OCI-LY3 (cell line): ENCODE data around the gene SEMA3C.

Experiments used
- H2AFZ ChIP-seq: fragments of 200-600, 300-600 bp; shearing (Covaris generic); 2 replicates; pipeline ENCODE4 v1.6.0; 2014; ENCODE audit warnings: antibody characterized with exemption, low read depth, low read length
- H3K27ac ChIP-seq: fragments of 200-600, 300-600 bp; sonication (generic); 2 replicates; pipeline ENCODE4 v1.5.1; 2014; ENCODE audit warnings: mild to moderate bottlenecking, low read length, moderate library complexity, mixed read lengths
- H3K27me3 ChIP-seq: fragments of 200-600, 300-600 bp; sonication (generic); 2 replicates; pipeline ENCODE4 v1.6.1; 2014; ENCODE audit warnings: low read depth, low read length, mixed read lengths
- H3K36me3 ChIP-seq: fragments of 200-600, 300-600 bp; sonication (generic); replicated peaks from 2 replicates; pipeline ENCODE3; 2014; ENCODE audit warnings: low read depth, low read length, mixed read lengths
- H3K4me1 ChIP-seq: fragments of 300-600, 200-600 bp; sonication (generic); 2 replicates; pipeline ENCODE4 v1.6.1; 2014; ENCODE audit warnings: low read length, mixed read lengths
- H3K4me2 ChIP-seq: fragments of 200-600, 300-600 bp; sonication (generic); 2 replicates; pipeline ENCODE4 v1.6.1; 2014; ENCODE audit warnings: low read length, mixed read lengths
- H3K4me3 ChIP-seq: fragments of 300-600, 200-600 bp; sonication (generic); 2 replicates; pipeline ENCODE4 v1.5.1; 2014; ENCODE audit warnings: antibody characterized with exemption, mild to moderate bottlenecking, low read length, moderate library complexity
- H3K79me2 ChIP-seq: fragments of 300-600, 200-600 bp; shearing (Covaris generic); 2 replicates; pipeline ENCODE4 v1.6.1; 2014; ENCODE audit warnings: mild to moderate bottlenecking, low read length, mixed read lengths
- H3K9ac ChIP-seq: fragments of 300-600, 200-600 bp; shearing (Covaris generic); 2 replicates; pipeline ENCODE4 v1.6.0; 2014; ENCODE audit warnings: mild to moderate bottlenecking, low read length, moderate library complexity
- H3K9me3 ChIP-seq: fragments of 200-600, 300-600 bp; shearing (Covaris generic); 2 replicates; pipeline ENCODE4 v1.6.1; 2014; ENCODE audit warnings: low read length, mixed read lengths; ENCODE audit not compliant: insufficient read depth
- H4K20me1 ChIP-seq: fragments of 200-600, 300-600 bp; sonication (generic); 2 replicates; pipeline ENCODE4 v1.6.1; 2016; ENCODE audit warnings: low read length, mixed read lengths; ENCODE audit not compliant: insufficient read depth
- CTCF ChIP-seq: fragments of 200-600, 300-600 bp; sonication (generic); IDR thresholded peaks from 2 replicates; pipeline ENCODE4 v1.5.1; 2014; ENCODE audit warnings: antibody characterized with exemption, low read length, low read depth
- EZH2phosphoT487 ChIP-seq: fragments of 200-600 bp; shearing (Covaris generic); IDR thresholded peaks from 2 replicates; pipeline ENCODE4 v1.6.1; 2018; ENCODE audit warnings: antibody characterized with exemption, mixed run types, low read depth

The SEMA3C gene

GRCh38 chr7:80843018-80843677 is 75.7 kb downstream of the SEMA3C start:
- H3K4me3 ChIP-seq, result no peak overlapping the region
- no peak for TF ChIP-seq CTCF
- TF ChIP-seq EZH2phosphoT487, result no peak
- H3K79me2 ChIP-seq, result no peaks in the 10 kb centered on the region
- peaks cover 29% of the 10 kb centered on the region for H3K4me1 ChIP-seq
- H2AFZ ChIP-seq, result no peak overlapping the region
- H3K27me3 ChIP-seq, result no peaks in the 10 kb centered on the region
- no peaks in the 10 kb centered on the region for H4K20me1 ChIP-seq
- no peak overlapping the region for H3K27ac ChIP-seq
- no peaks in the 10 kb centered on the region for H3K9me3 ChIP-seq
- H3K4me2 ChIP-seq, result peak overlapping the region; percentile 42
- no peak overlapping the region for H3K9ac ChIP-seq
- H3K36me3 ChIP-seq, result no peaks in the 10 kb centered on the region

- Histone ChIP-seq H3K27me3 (no peaks in the 10 kb centered on the region), H3K4me2 (peak overlapping the region; percentile 42), H3K4me3 (peak overlapping the region; percentile 17; the same call in 1 of the 2 replicates), H4K20me1 (no peaks in the 10 kb centered on the region), H3K9me3 (no peaks in the 10 kb centered on the region), H3K27ac (peak overlapping the region; percentile 2; the same call in 1 of the 2 replicates), H3K4me1 (peaks cover 29% of the 10 kb centered on the region), H3K36me3 (no peaks in the 10 kb centered on the region), H3K79me2 (no peaks in the 10 kb centered on the region), H2AFZ (no peak overlapping the region), H3K9ac (no peak overlapping the region)
- no peak for TF ChIP-seq EZH2phosphoT487
- TF ChIP-seq CTCF, result no peak
Measured at GRCh38 chr7:80842022-80842790, 76.6 kb downstream of the SEMA3C start.

- H3K4me1 ChIP-seq, result peaks cover 29% of the 10 kb centered on the region
- H3K27ac ChIP-seq, result no peak overlapping the region
- no peaks in the 10 kb centered on the region for H4K20me1 ChIP-seq
- TF ChIP-seq CTCF, result no peak
- TF ChIP-seq EZH2phosphoT487, result no peak
- no peak overlapping the region for H3K4me3 ChIP-seq
- H3K9ac ChIP-seq, result no peak overlapping the region
- no peaks in the 10 kb centered on the region for H3K9me3 ChIP-seq
- no peak overlapping the region for H2AFZ ChIP-seq
- H3K27me3 ChIP-seq, result no peaks in the 10 kb centered on the region
- no peaks in the 10 kb centered on the region for H3K79me2 ChIP-seq
- no peaks in the 10 kb centered on the region for H3K36me3 ChIP-seq
- H3K4me2 ChIP-seq, result no peak overlapping the region
Measured at GRCh38 chr7:80841423-80841955, 77.4 kb downstream of the SEMA3C start.

- Histone ChIP-seq H3K27me3 (no peaks in the 10 kb centered on the region), H3K9ac (no peak overlapping the region), H3K4me3 (no peak overlapping the region), H3K27ac (no peak overlapping the region), H3K4me1 (peaks cover 27% of the 10 kb centered on the region), H3K4me2 (no peak overlapping the region), H3K79me2 (no peaks in the 10 kb centered on the region), H4K20me1 (no peaks in the 10 kb centered on the region), H2AFZ (no peak overlapping the region), H3K9me3 (no peaks in the 10 kb centered on the region), H3K36me3 (no peaks in the 10 kb centered on the region)
- TF ChIP-seq EZH2phosphoT487, result no peak
- TF ChIP-seq CTCF, result no peak
Measured at GRCh38 chr7:80840681-80841080, 78.2 kb downstream of the SEMA3C start.
